GM12878 (cell line): ENCODE results near the gene TFB1M. TPM values are rescaled to one million over a fixed set of nuclear protein-coding genes. Genes with fewer than 3 reads are reported as not detected.

Experiments used
- ATAC-seq: fragments of 200-7000 bp; cut with Tn5 transposase; 3 replicates; pipeline ENCODE4 v1.9.1; 2020; ENCODE audit warnings: mild to moderate bottlenecking, moderate library complexity
- BruUV-seq: library from RNA; stranded (reverse); fragments of 400-500 nt; replicated peaks from 2 replicates; lab custom pipeline; 2021; lab: Mats Ljungman, UMichigan
- CTCF ChIA-PET: fragments of 300-600 bp; sonication (Branson Sonifier 250); formaldehyde crosslinking; extraction: SDS; loops from one replicate; lab custom pipeline; 2021; ENCODE audit warnings: inconsistent platforms; lab: Yijun Ruan, JAX
- POLR2A ChIA-PET: fragments of 350-600 bp; formaldehyde crosslinking; extraction: SDS; loops from one replicate; lab custom pipeline; 2021; ENCODE audit warnings: inconsistent platforms; lab: Charles Lee
- RAD21 ChIA-PET: fragments of 300-600 bp; sonication (Branson Sonifier 250); formaldehyde crosslinking; loops from one replicate; lab custom pipeline; 2023; ENCODE audit warnings: antibody characterized with exemption; ENCODE audit not compliant: unreplicated experiment; lab: Charles Lee
- SMC1A ChIA-PET: fragments of 300-600 bp; sonication (Branson Sonifier 250); formaldehyde crosslinking; loops from one replicate; lab custom pipeline; 2023; ENCODE audit not compliant: unreplicated experiment, uncharacterized antibody; lab: Charles Lee
- DNase-seq: peaks from one replicate; pipeline ENCODE4 v3.0.0-alpha.2; 2011; ENCODE audit warnings: low read depth, low spot score
- FAIRE-seq: peaks from 3 replicates; lab custom pipeline; 2011; peaks lifted over from hg19 to GRCh38; lab: Jason Lieb, UNC
- H2AFZ ChIP-seq: 2 replicates; pipeline ENCODE4 v1.6.0; 2011; ENCODE audit warnings: low read depth, low read length, control low read depth; ENCODE audit not compliant: control insufficient read depth
- H3K27ac ChIP-seq: 2 replicates; pipeline ENCODE4 v1.5.1; 2011; ENCODE audit warnings: control low read depth; ENCODE audit not compliant: control insufficient read depth, insufficient read depth
- H3K27me3 ChIP-seq, 2 experiments: replicated peaks in 1 of 2; 2 replicates each; pipeline versions ENCODE4 v1.6.0 to v1.6.1; 2011; ENCODE audit warnings: low read length in 1 of 2; ENCODE audit not compliant: control insufficient read depth in 2 of 2, insufficient read depth in 2 of 2
- H3K36me3 ChIP-seq, 2 experiments: 2 replicates each; pipeline ENCODE4 v1.5.1; 2011; ENCODE audit warnings: low read length in 1 of 2; ENCODE audit not compliant: control insufficient read depth in 2 of 2, insufficient read depth in 2 of 2
- H3K4me1 ChIP-seq: 2 replicates; pipeline ENCODE4 v1.6.1; 2011; ENCODE audit warnings: mild to moderate bottlenecking, low read length, moderate library complexity, mixed read lengths; ENCODE audit not compliant: control insufficient read depth, insufficient read depth
- H3K4me2 ChIP-seq: 2 replicates; pipeline ENCODE4 v1.6.0; 2011; ENCODE audit warnings: control low read depth; ENCODE audit not compliant: control insufficient read depth, insufficient read depth
- H3K4me3 ChIP-seq: fragments of 200-600 bp; sonication (generic); 2 replicates; pipeline ENCODE4 v1.5.1; 2016
- H3K79me2 ChIP-seq: 2 replicates; pipeline ENCODE4 v1.6.0; 2011; ENCODE audit warnings: low read length; ENCODE audit not compliant: control insufficient read depth, insufficient read depth
- H3K9ac ChIP-seq: 2 replicates; pipeline ENCODE4 v1.8.0; 2011; ENCODE audit warnings: low read length, control low read depth, mixed read lengths; ENCODE audit not compliant: control insufficient read depth, insufficient read depth
- H3K9me3 ChIP-seq: replicated peaks from 3 replicates; pipeline ENCODE4 v1.5.1; 2011; ENCODE audit warnings: mild to moderate bottlenecking, low read length; ENCODE audit not compliant: control insufficient read depth, insufficient read depth
- H4K20me1 ChIP-seq: 2 replicates; pipeline ENCODE4 v1.6.0; 2011; ENCODE audit not compliant: control insufficient read depth, insufficient read depth
- BCL3 ChIP-seq: IDR thresholded peaks from 2 replicates; pipeline ENCODE4 v1.6.1; 2011; ENCODE audit warnings: borderline replicate concordance, low read depth, mild to moderate bottlenecking, moderate library complexity, low read length; ENCODE audit not compliant: insufficient read depth, poor library complexity, severe bottlenecking
- CHD1 ChIP-seq: IDR thresholded peaks from 2 replicates; pipeline ENCODE4 v1.6.1; 2012; ENCODE audit warnings: low read depth, low read length, improper control_type of control experiment
- FOS ChIP-seq: IDR thresholded peaks from 3 replicates; pipeline ENCODE4 v1.6.1; 2011; ENCODE audit warnings: borderline replicate concordance; ENCODE audit not compliant: insufficient read length; ENCODE audit errors: extremely low read depth
- HDAC6 ChIP-seq: fragments of 200-600 bp; sonication (generic); IDR thresholded peaks from one replicate; pipeline ENCODE4 v1.8.0; 2017; ENCODE audit warnings: antibody characterized with exemption; ENCODE audit not compliant: unreplicated experiment
- MTA2 ChIP-seq: fragments of 450-650 bp; IDR thresholded peaks from 2 replicates; pipeline ENCODE4 v1.6.1; 2016; ENCODE audit warnings: low read depth, mild to moderate bottlenecking, moderate library complexity
- MXI1 ChIP-seq: fragments of 150-350 bp; IDR thresholded peaks from 2 replicates; pipeline ENCODE4 v1.6.1; 2011; ENCODE audit warnings: low read depth, mild to moderate bottlenecking, inconsistent platforms, low read length, improper control_type of control experiment
- NFXL1 ChIP-seq: fragments of 450-650 bp; IDR thresholded peaks from 2 replicates; pipeline ENCODE4 v1.6.1; 2017; ENCODE audit warnings: antibody characterized with exemption, mild to moderate bottlenecking, borderline replicate concordance
- NR2C2 ChIP-seq: IDR thresholded peaks from 2 replicates; pipeline ENCODE4 v1.6.1; 2011; ENCODE audit warnings: borderline replicate concordance, low read depth; ENCODE audit not compliant: control insufficient read depth, insufficient read length
- NRF1 ChIP-seq: conservative IDR thresholded peaks from 2 replicates; pipeline ENCODE4 v1.6.1; 2011; ENCODE audit warnings: mild to moderate bottlenecking, low read depth, low read length, improper control_type of control experiment
- PBX3 ChIP-seq: IDR thresholded peaks from 2 replicates; pipeline ENCODE4 v1.6.1; 2011; ENCODE audit warnings: mild to moderate bottlenecking, low read depth, low read length, moderate library complexity; ENCODE audit not compliant: insufficient replicate concordance
- POLR2A ChIP-seq: IDR thresholded peaks from 2 replicates; pipeline ENCODE4 v1.6.1; 2011; ENCODE audit warnings: low read depth, mild to moderate bottlenecking, low read length
- POLR2AphosphoS2 ChIP-seq: IDR thresholded peaks from 2 replicates; pipeline ENCODE4 v1.6.1; 2011; ENCODE audit warnings: low read depth, mild to moderate bottlenecking, low read length, improper control_type of control experiment, moderate library complexity
- SMARCA5 ChIP-seq: fragments of 450-650 bp; IDR thresholded peaks from 2 replicates; pipeline ENCODE4 v1.6.1; 2017; ENCODE audit warnings: mild to moderate bottlenecking
- SP1 ChIP-seq: IDR thresholded peaks from one replicate; pipeline ENCODE4 v1.6.1; 2011; ENCODE audit warnings: low read depth, low read length
- SUPT20H ChIP-seq: IDR thresholded peaks from 2 replicates; pipeline ENCODE4 v1.6.1; 2011; ENCODE audit warnings: low read depth, mild to moderate bottlenecking, low read length, moderate library complexity, borderline replicate concordance; ENCODE audit not compliant: control insufficient read depth
- ZBTB40 ChIP-seq: fragments of 450-650 bp; IDR thresholded peaks from 2 replicates; pipeline ENCODE4 v1.6.1; 2016; ENCODE audit warnings: mild to moderate bottlenecking, moderate library complexity, borderline replicate concordance
- ZNF622 ChIP-seq: fragments of 450-650 bp; IDR thresholded peaks from 2 replicates; pipeline ENCODE4 v1.6.1; 2017; ENCODE audit warnings: mild to moderate bottlenecking, inconsistent platforms
- WGBS: methylation state at CpG from one replicate; pipeline ENCODE4 v1.1.6; 2016; ENCODE audit warnings: low lambda C conversion rate; ENCODE audit not compliant: insufficient replicate concordance, insufficient coverage; ENCODE audit errors: missing lambda C conversion rate; 5-methylcytosine and 5-hydroxymethylcytosine counted together
- in situ Hi-C: fragments of 300-500 bp; cut with MboI; formaldehyde crosslinking; loops from 9 replicates; pipeline ENCODE4 v1.14.3; 2018; ENCODE audit warnings: mixed read lengths
- intact Hi-C: fragments of 100-400 bp; cut with micrococcal nuclease; formaldehyde crosslinking; loops from one replicate; pipeline ENCODE4 v1.14.2; 2022; ENCODE audit not compliant: unreplicated experiment
- polyA plus RNA-seq, 11 experiments: library from polyadenylated mRNA; depleted of rRNA in 4 of 11; unstranded in 6 of 11; stranded (reverse) in 5 of 11; fragments of >200 nt; fragmentation: Nextera tagmentation in 4 of 11; fragmentation: Illumina TruSeq in 1 of 11; extraction: Ambion mirVana in 4 of 11; extraction: Trizol in 1 of 11; gene quantifications; 1 replicate in 1 of 11; 2 replicates in 10 of 11; pipeline versions ENCODE4 v1.2.1 to v1.2.3, GENCODE V29; 2011 to 2016; ENCODE audit warnings: inconsistent platforms in 2 of 11, missing spikeins in 2 of 11, low read depth in 1 of 11
- total RNA-seq, 4 experiments: library from RNA; depleted of rRNA in 3 of 4; stranded (reverse); fragments of >200 nt in 3 of 4; fragmentation: Illumina TruSeq in 1 of 4; extraction: Trizol in 1 of 4; gene quantifications; 2 replicates each; pipeline versions ENCODE4 v1.2.1 to v1.2.3, GENCODE V29; 2013 to 2021

The TFB1M gene
- total and polyA plus RNA-seq, 10 of the 15 experiments (the other 5 are each of a cell fraction or from before 2014, with no cell fraction given), result 29.9 to 117 (median 41.3) TPM

GRCh38 chr6:155257796-155258195 lies 56.5 kb downstream of the TFB1M start:
- intact Hi-C loops, result no loop called here
- H4K20me1 ChIP-seq, result no peaks in the 10 kb centered on the region
- peaks cover 17% of the 10 kb centered on the region for H3K4me1 ChIP-seq
- H3K79me2 ChIP-seq, result no peaks in the 10 kb centered on the region
- H3K36me3 ChIP-seq, result peaks cover 18 to 23% of the 10 kb centered on the region in 2 experiments; a peak in 3 of 4 replicates
- H3K9ac ChIP-seq, result no peak overlapping the region
- ATAC-seq (no peak), FAIRE-seq (no peak), DNase-seq (no peak)
- H3K27ac ChIP-seq, result no peak overlapping the region
- 100% methylated on average over 9 of the region's 9 CpGs for WGBS
- H3K4me2 ChIP-seq, result no peak overlapping the region
- CTCF ChIA-PET, result interaction anchor here (0.8 to 2.8 kb wide), 6 partner anchors 9 to 330 kb away, joined by 3 to 7 read pairs (median 4); no protein-coding TSS in a partner anchor
- no peaks in the 10 kb centered on the region for H3K27me3 ChIP-seq
- RAD21 ChIA-PET, result interaction anchor here (1.4 to 3.0 kb wide), 2 partner anchors 10 to 34 kb away, joined by 3 to 13 read pairs; no protein-coding TSS in a partner anchor
- no peak overlapping the region for H3K4me3 ChIP-seq
- H2AFZ ChIP-seq, result no peak overlapping the region
- SMC1A ChIA-PET, result interaction anchor here (0.6 to 3.6 kb wide), 9 partner anchors 7 to 758 kb away, joined by 3 to 15 read pairs (median 3); no protein-coding TSS in a partner anchor
- in situ Hi-C loops, result no loop called here
- POLR2A ChIA-PET, result interaction anchor here (0.7 to 0.8 kb wide), 2 partner anchors 13 to 20 kb away, joined by 3 read pairs; no protein-coding TSS in a partner anchor
- BruUV-seq, result no TSS peak
- no peaks in the 10 kb centered on the region for H3K9me3 ChIP-seq
- TF ChIP-seq SMARCA5, result no peak
- TF ChIP-seq POLR2AphosphoS2, result no peak
- TF ChIP-seq NR2C2, result no peak
- no peak for TF ChIP-seq HDAC6
- TF ChIP-seq FOS, result no peak
- no peak for TF ChIP-seq CHD1
- no peak for TF ChIP-seq NFXL1
- TF ChIP-seq SUPT20H, result no peak
- TF ChIP-seq SP1, result no peak
- TF ChIP-seq NRF1, result no peak
- no peak for TF ChIP-seq MXI1
- TF ChIP-seq ZBTB40, result no peak
- no peak for TF ChIP-seq PBX3
- no peak for TF ChIP-seq BCL3
- no peak for TF ChIP-seq POLR2A
- TF ChIP-seq MTA2, result no peak
- TF ChIP-seq ZNF622, result no peak
